ENCODE measurements around the gene PCDHA10.
"Not testable (repeated sequence)": the region's sequence is repeated elsewhere in the genome, so short reads cannot be mapped to it uniquely, and the experiment has no call there.

DNA sequence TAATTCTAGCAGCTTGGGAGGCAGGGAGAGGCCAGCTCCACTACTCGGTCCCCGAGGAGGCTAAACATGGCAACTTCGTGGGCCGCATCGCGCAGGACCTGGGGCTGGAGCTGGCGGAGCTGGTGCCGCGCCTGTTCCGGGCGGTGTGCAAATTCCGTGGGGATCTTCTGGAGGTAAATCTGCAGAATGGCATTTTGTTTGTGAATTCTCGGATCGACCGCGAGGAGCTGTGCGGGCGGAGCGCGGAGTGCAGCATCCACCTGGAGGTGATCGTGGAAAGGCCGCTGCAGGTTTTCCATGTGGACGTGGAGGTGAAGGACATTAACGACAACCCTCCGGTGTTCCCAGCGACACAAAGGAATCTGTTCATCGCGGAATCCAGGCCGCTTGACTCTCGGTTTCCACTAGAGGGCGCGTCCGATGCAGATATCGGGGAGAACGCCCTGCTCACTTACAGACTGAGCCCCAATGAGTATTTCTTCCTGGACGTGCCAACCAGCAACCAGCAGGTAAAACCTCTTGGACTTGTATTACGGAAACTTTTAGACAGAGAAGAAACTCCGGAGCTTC is 21.2 kb upstream of the PCDHA10 start:
- TF ChIP-seq POLR2AphosphoS5 (IDR thresholded peaks at IDR 0.05; ENCODE audit: low read depth, low read length); TAF1 (IDR thresholded peaks at IDR 0.05; ENCODE audit: low read depth, low read length); POLR2A (IDR thresholded peaks at IDR 0.05; ENCODE audit: low read depth, low read length); POU2F2 (IDR thresholded peaks at IDR 0.05; ENCODE audit: low read depth, low read length); PAX5 (IDR thresholded peaks at IDR 0.05; ENCODE audit: insufficient read depth, low read length, severe bottlenecking): not testable (repeated sequence)
